Lung (tissue), 12 donors: Measurements from ENCODE around the gene ABHD15. TPM values are rescaled to one million over a fixed set of nuclear protein-coding genes. Genes with fewer than 3 reads are reported as not detected.

Experiments
- ATAC-seq: fragments of 200-7000 bp; cut with Tn5 transposase; one replicate; pipeline ENCODE4 v1.9.1; 2020; ENCODE audit warnings: moderate number of reproducible peaks; ENCODE audit not compliant: insufficient read depth, low FRiP score
- DNase-seq, 3 donors: peaks; one replicate each; pipeline ENCODE4 v3.0.0-alpha.2; 2013 to 2017
- H3K27ac ChIP-seq, 2 donors: one replicate each; pipeline ENCODE4 v1.5.1; 2013; ENCODE audit warnings: mild to moderate bottlenecking in 2 of 2, moderate library complexity in 2 of 2, control low read depth in 1 of 2, inconsistent platforms in 1 of 2, low read depth in 1 of 2, low read length in 1 of 2
- H3K27me3 ChIP-seq, 3 donors: one replicate each; pipeline ENCODE4 v1.5.1; 2013; ENCODE audit warnings: low read length in 2 of 3; ENCODE audit not compliant: control insufficient read depth in 3 of 3, insufficient read depth in 3 of 3
- H3K36me3 ChIP-seq, 4 donors: one replicate each; pipeline ENCODE4 v1.5.1; 2013; ENCODE audit warnings: low read length in 4 of 4, mild to moderate bottlenecking in 1 of 4, moderate library complexity in 1 of 4; ENCODE audit not compliant: control insufficient read depth in 4 of 4, insufficient read depth in 4 of 4
- H3K4me1 ChIP-seq, 5 donors: one replicate each; pipeline ENCODE4 v1.5.1; 2013; ENCODE audit warnings: low read length in 5 of 5, mild to moderate bottlenecking in 2 of 5, moderate library complexity in 1 of 5; ENCODE audit not compliant: control insufficient read depth in 5 of 5, insufficient read depth in 5 of 5
- H3K4me3 ChIP-seq: one replicate; pipeline ENCODE4 v1.5.1; 2013; ENCODE audit warnings: mild to moderate bottlenecking, control low read depth, moderate library complexity
- H3K9ac ChIP-seq, 2 donors: one replicate each; pipeline ENCODE4 v1.5.1; 2013; ENCODE audit warnings: low read length in 2 of 2, control low read depth in 1 of 2; ENCODE audit not compliant: insufficient read depth in 1 of 2
- H3K9me3 ChIP-seq, 4 donors: one replicate each; pipeline ENCODE4 v1.5.1; 2013; ENCODE audit warnings: low read length in 3 of 4, mild to moderate bottlenecking in 1 of 4, moderate library complexity in 1 of 4; ENCODE audit not compliant: control insufficient read depth in 4 of 4, insufficient read depth in 3 of 4
- WGBS, 2 donors: extraction: QIAGEN DNeasy Blood & Tissue Kit; methylation state at CpG; one replicate each; pipeline ENCODE4 v1.1.7; 2013; 5-methylcytosine and 5-hydroxymethylcytosine counted together
- polyA plus RNA-seq, 2 donors: library from polyadenylated mRNA; stranded (reverse); fragments of 200-250 nt; gene quantifications; one replicate each; pipeline ENCODE4 v1.2.1, GENCODE V29; 2013
- total RNA-seq, 2 donors: library from RNA; depleted of rRNA in 1 of 2; stranded (reverse); fragments of >200 nt in 1 of 2; gene quantifications; one replicate each; pipeline ENCODE4 v1.2.1, GENCODE V29; 2014 to 2021
- TF ChIP-seq, protein P1 (sequence below): IDR thresholded peaks from 2 replicates; pipeline ENCODE4 v1.5.1; 2012; ENCODE audit warnings: mild to moderate bottlenecking; ENCODE audit errors: control extremely low read depth, extremely low read depth
- donor health status: control.
- donor health status: control.
- donor health status: Bipolar disorder and iron deficiency.
- donor health status: healthy.
- donor health status: DM: yes; HTN: yes; CAD: no.

ABHD15 gene
- total and polyA plus RNA-seq, 4 donors = 4.0 to 10.5 (median 5.2) TPM

DNA sequence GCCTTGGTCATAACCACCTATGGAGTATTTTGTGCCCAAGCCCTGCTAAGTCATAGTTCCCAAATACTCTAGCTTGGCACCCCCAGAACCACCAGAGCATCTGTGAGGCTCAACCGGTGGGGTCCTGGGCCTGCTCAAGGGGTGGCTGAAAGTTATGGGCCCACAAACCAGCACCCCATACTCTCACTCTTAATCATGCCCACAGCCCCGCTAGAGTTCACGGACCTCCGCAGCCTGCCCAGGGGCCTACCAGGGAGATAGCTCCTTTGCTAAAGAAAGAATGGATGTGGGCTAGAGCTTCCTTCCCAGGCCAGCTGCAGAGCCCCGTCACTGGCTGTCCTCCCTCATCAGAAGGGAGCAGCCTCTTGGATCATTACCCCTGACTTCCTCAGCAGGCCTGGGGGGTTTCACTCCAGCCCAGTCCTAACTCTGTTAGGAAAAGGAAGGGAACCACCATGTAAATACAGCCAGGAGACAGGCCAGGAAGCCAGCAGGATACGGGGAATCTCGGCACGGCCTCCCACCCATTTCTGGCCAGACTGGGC lies 21.3 kb upstream of the ABHD15 start:
- Histone ChIP-seq H3K27me3 (no peaks in the 10 kb centered on the region), H3K27ac (peak overlapping the region; percentile 2 to 92), H3K36me3 (peaks cover 0 to 5% (median under 1%) of the 10 kb centered on the region in 4 donors), H3K4me3 (peak overlapping the region; percentile 80), H3K4me1 (peaks cover 7 to 70% (median 36%) of the 10 kb centered on the region in 5 donors), H3K9ac (no peak overlapping the region), H3K9me3 (peaks cover 0 to 3% (median 0%) of the 10 kb centered on the region in 4 donors)
- WGBS, 2 donors = 23 to 29% methylated on average over 8 of the region's 8 CpGs
- TF ChIP-seq, protein P1, sequence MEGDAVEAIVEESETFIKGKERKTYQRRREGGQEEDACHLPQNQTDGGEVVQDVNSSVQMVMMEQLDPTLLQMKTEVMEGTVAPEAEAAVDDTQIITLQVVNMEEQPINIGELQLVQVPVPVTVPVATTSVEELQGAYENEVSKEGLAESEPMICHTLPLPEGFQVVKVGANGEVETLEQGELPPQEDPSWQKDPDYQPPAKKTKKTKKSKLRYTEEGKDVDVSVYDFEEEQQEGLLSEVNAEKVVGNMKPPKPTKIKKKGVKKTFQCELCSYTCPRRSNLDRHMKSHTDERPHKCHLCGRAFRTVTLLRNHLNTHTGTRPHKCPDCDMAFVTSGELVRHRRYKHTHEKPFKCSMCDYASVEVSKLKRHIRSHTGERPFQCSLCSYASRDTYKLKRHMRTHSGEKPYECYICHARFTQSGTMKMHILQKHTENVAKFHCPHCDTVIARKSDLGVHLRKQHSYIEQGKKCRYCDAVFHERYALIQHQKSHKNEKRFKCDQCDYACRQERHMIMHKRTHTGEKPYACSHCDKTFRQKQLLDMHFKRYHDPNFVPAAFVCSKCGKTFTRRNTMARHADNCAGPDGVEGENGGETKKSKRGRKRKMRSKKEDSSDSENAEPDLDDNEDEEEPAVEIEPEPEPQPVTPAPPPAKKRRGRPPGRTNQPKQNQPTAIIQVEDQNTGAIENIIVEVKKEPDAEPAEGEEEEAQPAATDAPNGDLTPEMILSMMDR = no peak
- ATAC-seq (no peak), DNase-seq (peak in 1 of 3 donors; percentile 30)

DNA sequence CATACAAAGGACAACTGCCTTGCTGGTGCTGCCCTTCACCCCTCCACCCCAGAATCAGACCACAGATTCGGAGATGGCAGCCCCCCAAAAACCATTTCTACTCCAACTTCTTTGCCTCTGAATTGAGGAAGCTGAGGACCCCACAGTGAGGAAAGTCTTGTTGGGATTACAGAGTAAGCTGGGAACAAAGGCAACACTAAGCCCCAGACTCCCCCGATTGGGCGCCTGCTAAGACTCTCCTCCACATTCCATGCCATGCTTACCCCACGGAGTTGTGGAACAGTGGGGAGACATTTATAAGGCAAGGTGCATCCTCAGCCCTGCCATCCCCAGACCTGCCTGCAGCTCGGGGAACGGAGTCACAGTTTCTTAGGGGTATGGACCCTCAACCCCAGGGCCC lies 20.8 kb upstream of the ABHD15 start:
- peaks cover 0 to 3% (median 0%) of the 10 kb centered on the region in 4 donors for H3K9me3 ChIP-seq
- H3K27me3 ChIP-seq = no peaks in the 10 kb centered on the region
- H3K36me3 ChIP-seq = peaks cover 0 to 8% (median 3%) of the 10 kb centered on the region in 4 donors
- peaks cover 7 to 67% (median 34%) of the 10 kb centered on the region in 5 donors for H3K4me1 ChIP-seq
- peak overlapping the region; percentile 2 to 92 for H3K27ac ChIP-seq
- H3K4me3 ChIP-seq = no peak overlapping the region
- no peak overlapping the region for H3K9ac ChIP-seq
- ATAC-seq (no peak), DNase-seq (no peak)
- WGBS, 2 donors = 74 to 86% methylated on average over 6 of the region's 6 CpGs
- TF ChIP-seq, protein P1 = no peak

DNA sequence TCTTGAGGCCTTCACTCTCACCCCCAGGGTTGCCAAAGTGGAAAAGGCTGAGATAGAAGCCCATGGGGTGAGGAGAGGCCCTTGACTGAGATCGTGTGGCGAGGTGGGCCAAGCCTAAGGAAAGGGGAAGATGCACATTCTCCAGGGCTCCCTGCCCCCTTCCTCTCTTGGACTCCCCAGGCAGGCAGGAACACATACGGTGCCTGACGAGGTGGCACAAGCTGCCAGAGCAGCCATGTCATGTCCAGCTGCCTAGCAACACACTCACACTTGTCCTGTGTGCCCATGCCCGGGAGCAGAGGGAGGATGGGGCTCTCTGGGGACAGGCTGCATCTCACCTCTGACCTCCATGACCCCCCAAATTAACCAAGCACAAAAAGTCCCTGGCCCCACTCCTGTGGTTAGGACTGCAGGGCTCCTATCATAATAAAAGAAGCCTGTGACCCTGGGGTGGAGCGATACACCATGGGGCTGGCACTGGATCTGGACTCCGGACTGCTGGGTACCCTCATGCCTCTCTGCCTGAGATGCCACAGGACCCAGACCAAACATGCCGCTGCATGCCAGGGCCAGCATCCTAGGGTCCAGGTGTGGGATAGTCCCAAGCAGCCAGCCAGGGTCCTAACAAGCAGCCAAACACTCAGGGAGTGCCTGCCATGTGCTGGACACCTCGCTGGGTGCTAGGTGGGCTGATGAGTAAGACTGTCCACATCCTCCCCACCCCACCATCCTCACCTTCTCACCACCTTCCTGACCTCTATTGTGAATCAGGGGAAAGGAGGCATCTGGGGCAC lies 20.0 kb upstream of the ABHD15 start:
- peaks cover 4 to 60% (median 35%) of the 10 kb centered on the region in 5 donors for H3K4me1 ChIP-seq
- WGBS, 2 donors = 57 to 61% methylated on average over 8 to 9 of the region's 9 CpGs
- peaks cover 0 to 13% (median 6%) of the 10 kb centered on the region in 4 donors for H3K36me3 ChIP-seq
- peak overlapping the region; percentile 11 to 92 for H3K27ac ChIP-seq
- ATAC-seq (no peak), DNase-seq (no peak)
- H3K27me3 ChIP-seq = no peaks in the 10 kb centered on the region
- H3K9me3 ChIP-seq = peaks cover 0 to 3% (median 0%) of the 10 kb centered on the region in 4 donors
- TF ChIP-seq, protein P1 = no peak
- no peak overlapping the region for H3K4me3 ChIP-seq
- no peak overlapping the region for H3K9ac ChIP-seq
